Measurements from ENCODE around the gene CARS2.

Gene CARS2

GRCh38 chr13:110592665-110593064, 113.3 kb downstream of the CARS2 start:
- H3K27me3 Mint-ChIP-seq (ENCODE audit: low read depth) = peaks cover 6% of the 10 kb centered on the region
- H3K36me3 Mint-ChIP-seq (ENCODE audit: low read depth) = no peaks in the 10 kb centered on the region
- H3K9me3 Mint-ChIP-seq = no peaks in the 10 kb centered on the region
- no peak overlapping the region for H3K4me3 Mint-ChIP-seq
- no peak overlapping the region for H3K27ac Mint-ChIP-seq
- no peaks in the 10 kb centered on the region for H3K4me1 Mint-ChIP-seq
- TF ChIP-seq, protein P1, sequence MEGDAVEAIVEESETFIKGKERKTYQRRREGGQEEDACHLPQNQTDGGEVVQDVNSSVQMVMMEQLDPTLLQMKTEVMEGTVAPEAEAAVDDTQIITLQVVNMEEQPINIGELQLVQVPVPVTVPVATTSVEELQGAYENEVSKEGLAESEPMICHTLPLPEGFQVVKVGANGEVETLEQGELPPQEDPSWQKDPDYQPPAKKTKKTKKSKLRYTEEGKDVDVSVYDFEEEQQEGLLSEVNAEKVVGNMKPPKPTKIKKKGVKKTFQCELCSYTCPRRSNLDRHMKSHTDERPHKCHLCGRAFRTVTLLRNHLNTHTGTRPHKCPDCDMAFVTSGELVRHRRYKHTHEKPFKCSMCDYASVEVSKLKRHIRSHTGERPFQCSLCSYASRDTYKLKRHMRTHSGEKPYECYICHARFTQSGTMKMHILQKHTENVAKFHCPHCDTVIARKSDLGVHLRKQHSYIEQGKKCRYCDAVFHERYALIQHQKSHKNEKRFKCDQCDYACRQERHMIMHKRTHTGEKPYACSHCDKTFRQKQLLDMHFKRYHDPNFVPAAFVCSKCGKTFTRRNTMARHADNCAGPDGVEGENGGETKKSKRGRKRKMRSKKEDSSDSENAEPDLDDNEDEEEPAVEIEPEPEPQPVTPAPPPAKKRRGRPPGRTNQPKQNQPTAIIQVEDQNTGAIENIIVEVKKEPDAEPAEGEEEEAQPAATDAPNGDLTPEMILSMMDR (IDR thresholded peaks at IDR 0.05; ENCODE audit: unreplicated experiment in 3 of 3) = no peak

Data from nephron (organoid).